ENCODE results near the gene TRPM6. TPM values are rescaled to one million over a fixed set of nuclear protein-coding genes. Genes with fewer than 3 reads are reported as not detected.

TRPM6 gene
- total RNA-seq, 1 experiment from 2014 or later, result 1.4 TPM

DNA sequence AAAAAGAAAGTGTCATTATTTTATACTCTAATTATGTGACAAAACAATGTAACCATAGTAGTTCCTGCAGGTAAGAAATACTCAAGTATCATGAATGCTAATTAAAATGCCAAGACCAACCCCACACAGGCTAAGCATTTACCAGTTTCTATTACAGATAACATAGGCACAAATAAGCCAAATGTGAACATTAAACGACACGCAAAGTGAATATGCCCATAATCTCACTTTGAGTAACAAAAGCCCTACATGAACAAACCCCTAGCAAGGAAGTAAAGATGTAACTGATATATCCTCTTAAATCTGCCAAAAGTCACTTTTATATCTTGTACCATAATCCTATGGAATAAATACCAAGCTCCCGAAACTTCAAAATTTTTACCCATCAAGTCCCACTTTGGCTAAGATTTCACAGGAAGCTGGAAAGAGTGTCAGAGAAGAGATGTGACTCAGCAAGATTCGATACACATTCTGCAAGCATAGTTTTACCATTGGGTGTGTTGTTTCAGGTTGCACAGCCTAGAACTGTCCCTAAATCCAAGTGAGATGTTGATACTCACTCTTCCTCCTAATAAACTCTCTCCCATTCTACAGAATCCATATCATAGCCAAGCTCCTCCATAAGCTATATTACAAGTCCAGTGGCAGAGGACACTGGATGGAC is 28.8 kb downstream of the TRPM6 start:
- no peak overlapping the region for H3K27ac Mint-ChIP-seq
- H3K9me3 Mint-ChIP-seq, result no peaks in the 10 kb centered on the region

DNA sequence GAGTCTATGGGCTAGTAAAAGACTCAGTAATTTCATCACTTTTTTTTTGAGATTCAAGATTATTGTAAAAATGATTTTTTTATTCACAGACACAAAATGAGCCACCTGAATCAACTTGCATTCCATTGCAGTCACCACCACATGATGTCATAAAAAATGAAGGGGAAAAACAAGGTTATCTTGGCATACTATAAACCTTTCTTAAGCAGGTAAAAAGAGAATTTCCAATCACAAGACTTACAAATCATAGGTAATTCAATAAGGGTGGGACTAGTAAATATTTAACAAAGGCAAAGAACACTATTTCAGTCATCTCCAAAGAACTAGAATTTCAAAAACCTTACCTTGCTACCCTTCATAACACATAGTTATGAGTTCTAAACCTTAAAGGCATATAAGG is 30.7 kb downstream of the TRPM6 start:
- H3K27me3 Mint-ChIP-seq (ENCODE audit: low read depth), result no peaks in the 10 kb centered on the region
- POLR2A ChIA-PET, result no interaction called here
- TF ChIP-seq, protein P1, sequence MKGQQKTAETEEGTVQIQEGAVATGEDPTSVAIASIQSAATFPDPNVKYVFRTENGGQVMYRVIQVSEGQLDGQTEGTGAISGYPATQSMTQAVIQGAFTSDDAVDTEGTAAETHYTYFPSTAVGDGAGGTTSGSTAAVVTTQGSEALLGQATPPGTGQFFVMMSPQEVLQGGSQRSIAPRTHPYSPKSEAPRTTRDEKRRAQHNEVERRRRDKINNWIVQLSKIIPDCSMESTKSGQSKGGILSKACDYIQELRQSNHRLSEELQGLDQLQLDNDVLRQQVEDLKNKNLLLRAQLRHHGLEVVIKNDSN (CRISPR knock-in tag; IDR thresholded peaks at IDR 0.05), result no peak
- TF ChIP-seq JAZF1 (CRISPR knock-in tag; IDR thresholded peaks at IDR 0.05) (no peak), JUN (CRISPR knock-in tag; IDR thresholded peaks at IDR 0.05) (no peak), MYBL2 (CRISPR knock-in tag; IDR thresholded peaks at IDR 0.05) (no peak), ZNF416 (CRISPR knock-in tag; IDR thresholded peaks at IDR 0.05) (no peak), SOX15 (CRISPR knock-in tag; IDR thresholded peaks at IDR 0.05) (no peak)
- TF ChIP-seq, protein P2, sequence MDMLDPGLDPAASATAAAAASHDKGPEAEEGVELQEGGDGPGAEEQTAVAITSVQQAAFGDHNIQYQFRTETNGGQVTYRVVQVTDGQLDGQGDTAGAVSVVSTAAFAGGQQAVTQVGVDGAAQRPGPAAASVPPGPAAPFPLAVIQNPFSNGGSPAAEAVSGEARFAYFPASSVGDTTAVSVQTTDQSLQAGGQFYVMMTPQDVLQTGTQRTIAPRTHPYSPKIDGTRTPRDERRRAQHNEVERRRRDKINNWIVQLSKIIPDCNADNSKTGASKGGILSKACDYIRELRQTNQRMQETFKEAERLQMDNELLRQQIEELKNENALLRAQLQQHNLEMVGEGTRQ (CRISPR knock-in tag; IDR thresholded peaks at IDR 0.05), result no peak
- TF ChIP-seq, protein P3, sequence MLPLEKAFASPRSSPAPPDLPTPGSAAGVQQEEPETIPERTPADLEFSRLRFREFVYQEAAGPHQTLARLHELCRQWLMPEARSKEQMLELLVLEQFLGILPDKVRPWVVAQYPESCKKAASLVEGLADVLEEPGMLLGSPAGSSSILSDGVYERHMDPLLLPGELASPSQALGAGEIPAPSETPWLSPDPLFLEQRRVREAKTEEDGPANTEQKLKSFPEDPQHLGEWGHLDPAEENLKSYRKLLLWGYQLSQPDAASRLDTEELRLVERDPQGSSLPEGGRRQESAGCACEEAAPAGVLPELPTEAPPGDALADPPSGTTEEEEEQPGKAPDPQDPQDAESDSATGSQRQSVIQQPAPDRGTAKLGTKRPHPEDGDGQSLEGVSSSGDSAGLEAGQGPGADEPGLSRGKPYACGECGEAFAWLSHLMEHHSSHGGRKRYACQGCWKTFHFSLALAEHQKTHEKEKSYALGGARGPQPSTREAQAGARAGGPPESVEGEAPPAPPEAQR (CRISPR knock-in tag; IDR thresholded peaks at IDR 0.05), result no peak
- TF ChIP-seq, protein P4, sequence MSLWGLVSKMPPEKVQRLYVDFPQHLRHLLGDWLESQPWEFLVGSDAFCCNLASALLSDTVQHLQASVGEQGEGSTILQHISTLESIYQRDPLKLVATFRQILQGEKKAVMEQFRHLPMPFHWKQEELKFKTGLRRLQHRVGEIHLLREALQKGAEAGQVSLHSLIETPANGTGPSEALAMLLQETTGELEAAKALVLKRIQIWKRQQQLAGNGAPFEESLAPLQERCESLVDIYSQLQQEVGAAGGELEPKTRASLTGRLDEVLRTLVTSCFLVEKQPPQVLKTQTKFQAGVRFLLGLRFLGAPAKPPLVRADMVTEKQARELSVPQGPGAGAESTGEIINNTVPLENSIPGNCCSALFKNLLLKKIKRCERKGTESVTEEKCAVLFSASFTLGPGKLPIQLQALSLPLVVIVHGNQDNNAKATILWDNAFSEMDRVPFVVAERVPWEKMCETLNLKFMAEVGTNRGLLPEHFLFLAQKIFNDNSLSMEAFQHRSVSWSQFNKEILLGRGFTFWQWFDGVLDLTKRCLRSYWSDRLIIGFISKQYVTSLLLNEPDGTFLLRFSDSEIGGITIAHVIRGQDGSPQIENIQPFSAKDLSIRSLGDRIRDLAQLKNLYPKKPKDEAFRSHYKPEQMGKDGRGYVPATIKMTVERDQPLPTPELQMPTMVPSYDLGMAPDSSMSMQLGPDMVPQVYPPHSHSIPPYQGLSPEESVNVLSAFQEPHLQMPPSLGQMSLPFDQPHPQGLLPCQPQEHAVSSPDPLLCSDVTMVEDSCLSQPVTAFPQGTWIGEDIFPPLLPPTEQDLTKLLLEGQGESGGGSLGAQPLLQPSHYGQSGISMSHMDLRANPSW (CRISPR knock-in tag; conservative IDR thresholded peaks at IDR 0.05; ENCODE audit: low read depth), result no peak
- TF ChIP-seq, protein P5, sequence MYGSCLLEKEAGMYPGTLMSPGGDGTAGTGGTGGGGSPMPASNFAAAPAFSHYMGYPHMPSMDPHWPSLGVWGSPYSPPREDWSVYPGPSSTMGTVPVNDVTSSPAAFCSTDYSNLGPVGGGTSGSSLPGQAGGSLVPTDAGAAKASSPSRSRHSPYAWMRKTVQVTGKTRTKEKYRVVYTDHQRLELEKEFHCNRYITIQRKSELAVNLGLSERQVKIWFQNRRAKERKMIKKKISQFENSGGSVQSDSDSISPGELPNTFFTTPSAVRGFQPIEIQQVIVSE (CRISPR knock-in tag; IDR thresholded peaks at IDR 0.05; ENCODE audit: borderline replicate concordance), result no peak
- TF ChIP-seq, protein P6, sequence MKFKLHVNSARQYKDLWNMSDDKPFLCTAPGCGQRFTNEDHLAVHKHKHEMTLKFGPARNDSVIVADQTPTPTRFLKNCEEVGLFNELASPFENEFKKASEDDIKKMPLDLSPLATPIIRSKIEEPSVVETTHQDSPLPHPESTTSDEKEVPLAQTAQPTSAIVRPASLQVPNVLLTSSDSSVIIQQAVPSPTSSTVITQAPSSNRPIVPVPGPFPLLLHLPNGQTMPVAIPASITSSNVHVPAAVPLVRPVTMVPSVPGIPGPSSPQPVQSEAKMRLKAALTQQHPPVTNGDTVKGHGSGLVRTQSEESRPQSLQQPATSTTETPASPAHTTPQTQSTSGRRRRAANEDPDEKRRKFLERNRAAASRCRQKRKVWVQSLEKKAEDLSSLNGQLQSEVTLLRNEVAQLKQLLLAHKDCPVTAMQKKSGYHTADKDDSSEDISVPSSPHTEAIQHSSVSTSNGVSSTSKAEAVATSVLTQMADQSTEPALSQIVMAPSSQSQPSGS (CRISPR knock-in tag; IDR thresholded peaks at IDR 0.05; ENCODE audit: borderline replicate concordance, low read depth), result no peak

More for the DNA sequence above, 28.8 kb downstream of the TRPM6 start:
- TF ChIP-seq, protein P7, sequence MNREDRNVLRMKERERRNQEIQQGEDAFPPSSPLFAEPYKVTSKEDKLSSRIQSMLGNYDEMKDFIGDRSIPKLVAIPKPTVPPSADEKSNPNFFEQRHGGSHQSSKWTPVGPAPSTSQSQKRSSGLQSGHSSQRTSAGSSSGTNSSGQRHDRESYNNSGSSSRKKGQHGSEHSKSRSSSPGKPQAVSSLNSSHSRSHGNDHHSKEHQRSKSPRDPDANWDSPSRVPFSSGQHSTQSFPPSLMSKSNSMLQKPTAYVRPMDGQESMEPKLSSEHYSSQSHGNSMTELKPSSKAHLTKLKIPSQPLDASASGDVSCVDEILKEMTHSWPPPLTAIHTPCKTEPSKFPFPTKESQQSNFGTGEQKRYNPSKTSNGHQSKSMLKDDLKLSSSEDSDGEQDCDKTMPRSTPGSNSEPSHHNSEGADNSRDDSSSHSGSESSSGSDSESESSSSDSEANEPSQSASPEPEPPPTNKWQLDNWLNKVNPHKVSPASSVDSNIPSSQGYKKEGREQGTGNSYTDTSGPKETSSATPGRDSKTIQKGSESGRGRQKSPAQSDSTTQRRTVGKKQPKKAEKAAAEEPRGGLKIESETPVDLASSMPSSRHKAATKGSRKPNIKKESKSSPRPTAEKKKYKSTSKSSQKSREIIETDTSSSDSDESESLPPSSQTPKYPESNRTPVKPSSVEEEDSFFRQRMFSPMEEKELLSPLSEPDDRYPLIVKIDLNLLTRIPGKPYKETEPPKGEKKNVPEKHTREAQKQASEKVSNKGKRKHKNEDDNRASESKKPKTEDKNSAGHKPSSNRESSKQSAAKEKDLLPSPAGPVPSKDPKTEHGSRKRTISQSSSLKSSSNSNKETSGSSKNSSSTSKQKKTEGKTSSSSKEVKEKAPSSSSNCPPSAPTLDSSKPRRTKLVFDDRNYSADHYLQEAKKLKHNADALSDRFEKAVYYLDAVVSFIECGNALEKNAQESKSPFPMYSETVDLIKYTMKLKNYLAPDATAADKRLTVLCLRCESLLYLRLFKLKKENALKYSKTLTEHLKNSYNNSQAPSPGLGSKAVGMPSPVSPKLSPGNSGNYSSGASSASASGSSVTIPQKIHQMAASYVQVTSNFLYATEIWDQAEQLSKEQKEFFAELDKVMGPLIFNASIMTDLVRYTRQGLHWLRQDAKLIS (CRISPR knock-in tag; IDR thresholded peaks at IDR 0.05; ENCODE audit: borderline replicate concordance), result no peak
- no peak for TF ChIP-seq NFE2L1 (CRISPR knock-in tag; IDR thresholded peaks at IDR 0.05)
- no peak for TF ChIP-seq FOXJ3 (CRISPR knock-in tag; IDR thresholded peaks at IDR 0.05; ENCODE audit: borderline replicate concordance)
- TF ChIP-seq, protein P8, sequence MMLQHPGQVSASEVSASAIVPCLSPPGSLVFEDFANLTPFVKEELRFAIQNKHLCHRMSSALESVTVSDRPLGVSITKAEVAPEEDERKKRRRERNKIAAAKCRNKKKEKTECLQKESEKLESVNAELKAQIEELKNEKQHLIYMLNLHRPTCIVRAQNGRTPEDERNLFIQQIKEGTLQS (CRISPR knock-in tag; conservative IDR thresholded peaks at IDR 0.05), result no peak
- TF ChIP-seq, protein P9, sequence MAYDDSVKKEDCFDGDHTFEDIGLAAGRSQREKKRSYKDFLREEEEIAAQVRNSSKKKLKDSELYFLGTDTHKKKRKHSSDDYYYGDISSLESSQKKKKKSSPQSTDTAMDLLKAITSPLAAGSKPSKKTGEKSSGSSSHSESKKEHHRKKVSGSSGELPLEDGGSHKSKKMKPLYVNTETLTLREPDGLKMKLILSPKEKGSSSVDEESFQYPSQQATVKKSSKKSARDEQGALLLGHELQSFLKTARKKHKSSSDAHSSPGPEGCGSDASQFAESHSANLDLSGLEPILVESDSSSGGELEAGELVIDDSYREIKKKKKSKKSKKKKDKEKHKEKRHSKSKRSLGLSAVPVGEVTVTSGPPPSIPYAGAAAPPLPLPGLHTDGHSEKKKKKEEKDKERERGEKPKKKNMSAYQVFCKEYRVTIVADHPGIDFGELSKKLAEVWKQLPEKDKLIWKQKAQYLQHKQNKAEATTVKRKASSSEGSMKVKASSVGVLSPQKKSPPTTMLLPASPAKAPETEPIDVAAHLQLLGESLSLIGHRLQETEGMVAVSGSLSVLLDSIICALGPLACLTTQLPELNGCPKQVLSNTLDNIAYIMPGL (CRISPR knock-in tag; IDR thresholded peaks at IDR 0.05), result no peak
- no peak for TF ChIP-seq CREB1 (CRISPR knock-in tag; IDR thresholded peaks at IDR 0.05)
- no peak for TF ChIP-seq GTF2I (CRISPR knock-in tag; conservative IDR thresholded peaks at IDR 0.05)
- no peak for TF ChIP-seq TCF7 (CRISPR knock-in tag; IDR thresholded peaks at IDR 0.05; ENCODE audit: low read depth)
- TF ChIP-seq, protein P10, sequence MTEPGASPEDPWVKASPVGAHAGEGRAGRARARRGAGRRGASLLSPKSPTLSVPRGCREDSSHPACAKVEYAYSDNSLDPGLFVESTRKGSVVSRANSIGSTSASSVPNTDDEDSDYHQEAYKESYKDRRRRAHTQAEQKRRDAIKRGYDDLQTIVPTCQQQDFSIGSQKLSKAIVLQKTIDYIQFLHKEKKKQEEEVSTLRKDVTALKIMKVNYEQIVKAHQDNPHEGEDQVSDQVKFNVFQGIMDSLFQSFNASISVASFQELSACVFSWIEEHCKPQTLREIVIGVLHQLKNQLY (CRISPR knock-in tag; IDR thresholded peaks at IDR 0.05), result no peak
- Mint-ChIP-seq H3K36me3 (no peaks in the 10 kb centered on the region), H3K4me1 (peaks cover 5% of the 10 kb centered on the region), H3K27me3 (ENCODE audit: low read depth) (no peaks in the 10 kb centered on the region), H3K4me3 (no peak overlapping the region)
- DNase-seq (ENCODE audit: low spot score), result no peak
- ATAC-seq, result no peak
- POLR2A ChIA-PET, result no interaction called here
- CTCF ChIA-PET, result no interaction called here

More for the DNA sequence above, 30.7 kb downstream of the TRPM6 start:
- Mint-ChIP-seq H3K27ac (no peak overlapping the region), H3K4me1 (peaks cover 5% of the 10 kb centered on the region), H3K36me3 (no peaks in the 10 kb centered on the region), H3K9me3 (no peaks in the 10 kb centered on the region), H3K4me3 (no peak overlapping the region)
- DNase-seq (ENCODE audit: low spot score) (no peak), ATAC-seq (no peak)
- CTCF ChIA-PET, result no interaction called here
